Coronary artery (tissue), 2 donors: Measurements from ENCODE around the gene NCK1.

ENCODE experiments used
- DNase-seq: peaks from one replicate; pipeline ENCODE4 v3.0.0-alpha.2; 2017; ENCODE audit warnings: low spot score
- H3K27ac ChIP-seq, 2 donors: fragments of 200-600 bp; sonication (generic); one replicate each; pipeline ENCODE4 v1.5.1; 2016 to 2019
- H3K4me3 ChIP-seq: fragments of 200-600 bp; sonication (generic); 2 replicates; pipeline ENCODE4 v1.5.1; 2016; ENCODE audit warnings: mild to moderate bottlenecking, moderate library complexity
- CTCF ChIP-seq: fragments of 200-600 bp; sonication (generic); IDR thresholded peaks from one replicate; pipeline ENCODE4 v1.5.1; 2019; ENCODE audit warnings: antibody characterized with exemption

Gene NCK1

GRCh38 chr3:136925425-136926190 is 63.6 kb downstream of the NCK1 start:
- Histone ChIP-seq H3K4me3 (no peak overlapping the region), H3K27ac (no peak overlapping the region)
- DNase-seq: no peak
- no peak for TF ChIP-seq CTCF

- no peak for TF ChIP-seq CTCF
- H3K27ac ChIP-seq: no peak overlapping the region
- no peak for DNase-seq
- no peak overlapping the region for H3K4me3 ChIP-seq
These were observed 66.2 kb downstream of the NCK1 start for GRCh38 chr3:136928240-136928639.

DNA sequence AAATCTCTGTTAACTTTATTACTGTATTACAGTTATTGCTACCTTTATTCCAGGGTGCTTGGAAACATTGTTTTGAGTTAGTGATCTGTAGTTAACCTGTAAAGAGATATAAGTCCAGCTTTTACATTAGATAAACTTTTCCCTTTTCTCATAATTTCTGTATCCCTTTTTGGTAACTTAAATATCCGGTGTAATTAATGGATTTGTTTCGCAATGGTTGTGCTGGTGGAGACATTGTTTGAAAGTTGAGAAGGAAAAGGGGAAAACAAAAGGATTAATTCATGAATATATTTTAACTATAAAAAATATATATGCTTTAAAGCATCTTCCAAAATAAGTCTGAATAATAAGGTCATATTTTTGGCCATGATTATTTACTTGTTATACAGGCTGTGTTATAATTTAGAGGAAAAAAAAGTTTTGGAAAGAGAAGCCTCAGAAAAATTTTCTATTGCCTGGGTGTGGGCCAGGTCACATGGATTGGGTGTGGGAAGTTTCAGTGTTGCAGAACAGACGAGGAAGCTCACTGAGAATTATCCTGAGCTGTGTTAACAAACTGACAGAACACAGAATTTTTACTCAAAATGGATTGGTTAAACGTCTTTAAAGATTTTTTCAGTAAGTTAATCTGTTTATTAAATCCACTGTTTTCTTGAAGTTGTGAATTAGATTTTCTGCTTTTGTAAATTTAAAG is 68.1 kb downstream of the NCK1 start:
- no peak overlapping the region for H3K4me3 ChIP-seq
- TF ChIP-seq CTCF: no peak
- no peak for DNase-seq
- no peak overlapping the region for H3K27ac ChIP-seq

DNA sequence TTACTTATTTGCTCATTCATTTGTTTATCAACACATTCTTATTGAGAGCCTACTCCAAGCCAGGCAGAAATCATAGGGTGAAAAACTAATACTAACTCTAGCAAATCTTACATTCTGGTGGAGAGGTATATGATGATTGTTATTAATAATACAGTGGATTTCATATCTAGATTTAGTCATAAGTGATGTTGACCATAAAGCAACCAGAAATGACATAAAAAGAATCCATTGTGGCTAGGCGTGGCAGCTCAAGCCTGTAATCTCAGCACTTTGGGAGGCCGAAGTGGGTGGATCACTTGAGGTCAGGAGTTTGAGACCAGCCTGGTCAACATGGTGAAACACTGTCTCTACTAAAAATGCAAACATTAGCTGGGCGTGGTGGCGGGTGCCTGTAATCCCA is 69.6 kb downstream of the NCK1 start:
- peak overlapping the region in 1 of 2 donors; percentile 28 for H3K27ac ChIP-seq
- TF ChIP-seq CTCF: no peak
- H3K4me3 ChIP-seq: peak overlapping the region; percentile 30

DNA sequence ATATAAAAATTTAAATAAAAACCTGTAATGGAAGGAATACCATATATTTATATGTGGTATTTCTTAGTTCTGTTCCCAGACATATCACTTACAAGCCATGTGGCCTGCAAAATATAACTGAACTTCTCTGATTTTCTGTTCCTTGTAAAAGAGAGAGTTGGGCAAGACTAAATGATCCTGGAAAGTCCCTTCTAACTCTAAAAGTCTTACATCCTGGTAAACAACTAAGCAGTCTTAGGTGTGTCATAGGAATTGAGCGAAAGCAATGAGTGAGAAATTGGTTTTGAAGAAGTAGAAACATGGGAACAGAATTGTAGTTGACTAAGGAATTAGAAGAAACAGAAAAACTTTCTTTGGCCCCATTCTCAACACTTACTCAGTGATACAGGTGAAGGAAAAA is 70.5 kb downstream of the NCK1 start:
- Histone ChIP-seq H3K27ac (no peak overlapping the region), H3K4me3 (no peak overlapping the region)
- no peak for TF ChIP-seq CTCF
- DNase-seq: no peak

More for the DNA sequence above, 69.6 kb downstream of the NCK1 start:
- no peak for DNase-seq

- Histone ChIP-seq H3K27ac (no peak overlapping the region), H3K4me3 (no peak overlapping the region)
- DNase-seq: no peak
These were observed 71.2 kb downstream of the NCK1 start for GRCh38 chr3:136932978-136933772.

More at GRCh38 chr3:136932978-136933772, 71.2 kb downstream of the NCK1 start:
- no peak for TF ChIP-seq CTCF
